Kidney capillary endothelial cell (primary cell): ENCODE results near the gene GRAMD1B.
"Not testable (repeated sequence)": the region's sequence is repeated elsewhere in the genome, so short reads cannot be mapped to it uniquely, and the experiment has no call there.

Experiments
- DNase-seq: peaks from one replicate; pipeline ENCODE4 v3.0.0-alpha.2; 2018; ENCODE audit warnings: low spot score

Gene GRAMD1B

GRCh38 chr11:123640677-123641494 lies 210.8 kb downstream of the GRAMD1B start:
- DNase-seq, result peak; percentile 48

- DNase-seq, result no peak
Observed at GRCh38 chr11:123641495-123641840, 211.4 kb downstream of the GRAMD1B start.

GRCh38 chr11:123642435-123642834 lies 212.4 kb downstream of the GRAMD1B start:
- DNase-seq, result no peak

GRCh38 chr11:123645286-123645975 lies 215.4 kb downstream of the GRAMD1B start:
- DNase-seq, result no peak

- no peak for DNase-seq
Observed at GRCh38 chr11:123650901-123651300, 220.8 kb downstream of the GRAMD1B start.

- DNase-seq, result no peak
Observed at GRCh38 chr11:123652599-123652998, 222.5 kb downstream of the GRAMD1B start.

- DNase-seq, result no peak
Observed at GRCh38 chr11:123653483-123653826, 223.4 kb downstream of the GRAMD1B start.

- DNase-seq, result no peak
Observed at GRCh38 chr11:123653827-123654565, 223.9 kb downstream of the GRAMD1B start.

GRCh38 chr11:123654566-123655081 lies 224.6 kb downstream of the GRAMD1B start, which contains the start of gene SCN3B:
SCN3B (minus strand) TSS chr11:123654624; CDS start chr11:123653801, 823 bp downstream.
- peak; percentile 64 for DNase-seq

GRCh38 chr11:123659311-123659710 lies 229.2 kb downstream of the GRAMD1B start:
- no peak for DNase-seq

- not testable (repeated sequence) for DNase-seq
Observed at GRCh38 chr11:123659965-123660364, 229.9 kb downstream of the GRAMD1B start.

- no peak for DNase-seq
Observed at GRCh38 chr11:123665306-123665705, 235.2 kb downstream of the GRAMD1B start.

- no peak for DNase-seq
Observed at GRCh38 chr11:123670081-123670480, 240.0 kb downstream of the GRAMD1B start.

- DNase-seq, result no peak
Observed at GRCh38 chr11:123671534-123671933, 241.5 kb downstream of the GRAMD1B start.

- DNase-seq, result no peak
Observed at GRCh38 chr11:123672568-123672967, 242.5 kb downstream of the GRAMD1B start.

GRCh38 chr11:123674297-123674696 lies 244.2 kb downstream of the GRAMD1B start:
- no peak for DNase-seq
